ENCODE results near the gene FOXL3. TPM values are rescaled to one million over a fixed set of nuclear protein-coding genes. Genes with fewer than 3 reads are reported as not detected.

The FOXL3 gene
- total RNA-seq, 6 experiments from 2014 or later, result not detected

DNA sequence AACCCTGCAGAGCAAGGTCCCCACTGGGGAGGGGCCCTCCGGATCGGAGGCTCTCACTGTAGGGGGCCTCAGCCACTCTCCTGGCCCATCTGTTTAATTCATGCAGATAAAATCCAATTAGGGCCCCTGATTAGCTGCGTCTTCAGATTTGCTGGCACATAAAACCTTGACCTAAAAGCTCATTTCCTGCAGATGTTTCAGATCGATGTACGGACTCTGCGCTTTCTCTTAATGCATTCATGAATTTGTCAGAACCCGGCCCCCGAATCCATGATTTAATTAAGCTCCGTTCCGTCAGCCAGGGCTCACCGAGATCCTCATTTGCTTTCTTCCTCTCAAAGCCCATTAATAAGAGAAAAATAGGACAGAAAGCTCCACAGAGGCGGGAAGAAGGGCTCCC is 40.0 kb upstream of the FOXL3 start:
- no peaks in the 10 kb centered on the region; the same call in 1 of the 2 replicates for H3K9me3 Mint-ChIP-seq
- H3K4me1 Mint-ChIP-seq (ENCODE audit: low read depth), result no peaks in the 10 kb centered on the region
- DNase-seq, result no peak
- TF ChIP-seq, protein P1, sequence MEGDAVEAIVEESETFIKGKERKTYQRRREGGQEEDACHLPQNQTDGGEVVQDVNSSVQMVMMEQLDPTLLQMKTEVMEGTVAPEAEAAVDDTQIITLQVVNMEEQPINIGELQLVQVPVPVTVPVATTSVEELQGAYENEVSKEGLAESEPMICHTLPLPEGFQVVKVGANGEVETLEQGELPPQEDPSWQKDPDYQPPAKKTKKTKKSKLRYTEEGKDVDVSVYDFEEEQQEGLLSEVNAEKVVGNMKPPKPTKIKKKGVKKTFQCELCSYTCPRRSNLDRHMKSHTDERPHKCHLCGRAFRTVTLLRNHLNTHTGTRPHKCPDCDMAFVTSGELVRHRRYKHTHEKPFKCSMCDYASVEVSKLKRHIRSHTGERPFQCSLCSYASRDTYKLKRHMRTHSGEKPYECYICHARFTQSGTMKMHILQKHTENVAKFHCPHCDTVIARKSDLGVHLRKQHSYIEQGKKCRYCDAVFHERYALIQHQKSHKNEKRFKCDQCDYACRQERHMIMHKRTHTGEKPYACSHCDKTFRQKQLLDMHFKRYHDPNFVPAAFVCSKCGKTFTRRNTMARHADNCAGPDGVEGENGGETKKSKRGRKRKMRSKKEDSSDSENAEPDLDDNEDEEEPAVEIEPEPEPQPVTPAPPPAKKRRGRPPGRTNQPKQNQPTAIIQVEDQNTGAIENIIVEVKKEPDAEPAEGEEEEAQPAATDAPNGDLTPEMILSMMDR (IDR thresholded peaks at IDR 0.05), result no peak
- H3K36me3 Mint-ChIP-seq (ENCODE audit: low read depth), result peaks cover 5% of the 10 kb centered on the region
- H3K27me3 Mint-ChIP-seq (ENCODE audit: insufficient read depth), result peaks cover 3% of the 10 kb centered on the region
- no peak overlapping the region for H3K27ac Mint-ChIP-seq
- H3K4me3 Mint-ChIP-seq, result no peak overlapping the region

GRCh38 chr7:250523-250922 is 39.4 kb upstream of the FOXL3 start:
- DNase-seq, result no peak
- H3K36me3 Mint-ChIP-seq (ENCODE audit: low read depth), result peaks cover 11% of the 10 kb centered on the region
- TF ChIP-seq, protein P1 (IDR thresholded peaks at IDR 0.05), result no peak
- peaks cover 4% of the 10 kb centered on the region for H3K27me3 Mint-ChIP-seq (ENCODE audit: insufficient read depth)
- no peaks in the 10 kb centered on the region; the same call in 1 of the 2 replicates for H3K9me3 Mint-ChIP-seq
- no peak overlapping the region for H3K4me3 Mint-ChIP-seq
- no peak overlapping the region for H3K27ac Mint-ChIP-seq
- H3K4me1 Mint-ChIP-seq (ENCODE audit: low read depth), result no peaks in the 10 kb centered on the region

- no peaks in the 10 kb centered on the region; the same call in 1 of the 2 replicates for H3K9me3 Mint-ChIP-seq
- TF ChIP-seq, protein P1 (IDR thresholded peaks at IDR 0.05), result no peak
- peaks cover 11% of the 10 kb centered on the region for H3K36me3 Mint-ChIP-seq (ENCODE audit: low read depth)
- DNase-seq, result no peak
- H3K4me3 Mint-ChIP-seq, result no peak overlapping the region
- no peaks in the 10 kb centered on the region for H3K4me1 Mint-ChIP-seq (ENCODE audit: low read depth)
- peaks cover 5% of the 10 kb centered on the region for H3K27me3 Mint-ChIP-seq (ENCODE audit: insufficient read depth)
- no peak overlapping the region for H3K27ac Mint-ChIP-seq
Measured at GRCh38 chr7:251005-251404, 39.0 kb upstream of the FOXL3 start.

GRCh38 chr7:251446-252175 is 38.4 kb upstream of the FOXL3 start:
- Mint-ChIP-seq H3K27ac (no peak overlapping the region), H3K4me1 (ENCODE audit: low read depth) (no peaks in the 10 kb centered on the region), H3K27me3 (ENCODE audit: insufficient read depth) (peaks cover 5% of the 10 kb centered on the region), H3K36me3 (ENCODE audit: low read depth) (peaks cover 11% of the 10 kb centered on the region), H3K4me3 (no peak overlapping the region), H3K9me3 (no peaks in the 10 kb centered on the region; the same call in 1 of the 2 replicates)
- TF ChIP-seq, protein P1 (IDR thresholded peaks at IDR 0.05), result no peak
- no peak for DNase-seq

- TF ChIP-seq, protein P1 (IDR thresholded peaks at IDR 0.05), result no peak
- Mint-ChIP-seq H3K27ac (no peak overlapping the region), H3K9me3 (no peaks in the 10 kb centered on the region; the same call in 1 of the 2 replicates), H3K4me1 (ENCODE audit: low read depth) (no peaks in the 10 kb centered on the region), H3K36me3 (ENCODE audit: low read depth) (peaks cover 11% of the 10 kb centered on the region), H3K27me3 (ENCODE audit: insufficient read depth) (peaks cover 5% of the 10 kb centered on the region), H3K4me3 (no peak overlapping the region)
- no peak for DNase-seq
Measured at GRCh38 chr7:252216-252965, 37.6 kb upstream of the FOXL3 start.
